LNCaP clone FGC (cell line): Measurements from ENCODE around the gene CANT1.

Source experiments
- DNase-seq: peaks from one replicate; pipeline ENCODE4 v3.0.0-alpha.2; 2011; ENCODE audit warnings: low read depth
- H3K4me3 ChIP-seq: 2 replicates; pipeline ENCODE4 v1.5.1; 2011; ENCODE audit warnings: mild to moderate bottlenecking, low read depth, low read length, control low read depth
- TF ChIP-seq, protein P1 (sequence below): IDR thresholded peaks from 2 replicates; pipeline ENCODE4 v1.5.1; 2012; ENCODE audit warnings: mild to moderate bottlenecking; ENCODE audit not compliant: control insufficient read depth, insufficient read depth; ENCODE audit errors: extremely low read depth

Gene CANT1

DNA sequence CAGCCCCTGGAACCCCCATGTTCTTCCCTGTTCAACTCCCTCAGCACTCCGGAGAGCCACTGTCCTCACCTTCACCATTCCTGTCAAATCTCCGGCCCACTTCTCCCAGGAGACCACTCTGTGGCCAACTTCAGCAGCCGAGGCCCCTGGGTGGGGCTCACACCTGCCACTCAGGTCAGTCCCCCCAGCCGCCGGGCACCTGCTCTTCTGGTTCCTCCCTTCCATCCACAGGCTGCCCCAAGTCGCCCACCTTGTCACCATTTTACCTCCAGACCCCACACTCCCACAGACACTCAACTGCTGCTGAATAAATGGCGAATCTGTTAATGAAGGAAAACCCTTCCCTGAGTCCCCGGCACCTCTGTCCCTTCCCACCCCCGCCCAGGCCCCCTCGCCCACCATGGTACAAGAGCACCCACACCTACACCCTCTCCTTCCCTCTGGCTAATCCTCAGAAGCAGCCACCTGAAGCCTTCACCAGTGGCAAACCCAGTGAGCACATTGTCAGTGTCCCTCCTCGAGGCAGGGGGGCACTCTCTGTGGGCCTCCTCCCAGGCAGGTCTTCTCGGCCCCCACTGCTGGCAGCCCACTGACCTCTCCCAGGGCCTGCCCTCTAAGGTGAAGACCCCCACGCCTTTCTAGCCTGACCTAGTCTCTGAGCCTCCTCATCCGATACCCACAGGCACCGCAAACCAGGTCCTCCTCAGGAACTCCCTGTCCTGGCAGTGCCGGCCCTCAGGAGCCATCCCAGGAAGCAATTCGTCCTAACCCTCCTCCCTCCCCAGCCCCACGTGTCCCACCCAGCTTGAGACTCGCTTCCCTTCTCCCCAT, 8.2 kb downstream of the CANT1 start:
- TF ChIP-seq, protein P1, sequence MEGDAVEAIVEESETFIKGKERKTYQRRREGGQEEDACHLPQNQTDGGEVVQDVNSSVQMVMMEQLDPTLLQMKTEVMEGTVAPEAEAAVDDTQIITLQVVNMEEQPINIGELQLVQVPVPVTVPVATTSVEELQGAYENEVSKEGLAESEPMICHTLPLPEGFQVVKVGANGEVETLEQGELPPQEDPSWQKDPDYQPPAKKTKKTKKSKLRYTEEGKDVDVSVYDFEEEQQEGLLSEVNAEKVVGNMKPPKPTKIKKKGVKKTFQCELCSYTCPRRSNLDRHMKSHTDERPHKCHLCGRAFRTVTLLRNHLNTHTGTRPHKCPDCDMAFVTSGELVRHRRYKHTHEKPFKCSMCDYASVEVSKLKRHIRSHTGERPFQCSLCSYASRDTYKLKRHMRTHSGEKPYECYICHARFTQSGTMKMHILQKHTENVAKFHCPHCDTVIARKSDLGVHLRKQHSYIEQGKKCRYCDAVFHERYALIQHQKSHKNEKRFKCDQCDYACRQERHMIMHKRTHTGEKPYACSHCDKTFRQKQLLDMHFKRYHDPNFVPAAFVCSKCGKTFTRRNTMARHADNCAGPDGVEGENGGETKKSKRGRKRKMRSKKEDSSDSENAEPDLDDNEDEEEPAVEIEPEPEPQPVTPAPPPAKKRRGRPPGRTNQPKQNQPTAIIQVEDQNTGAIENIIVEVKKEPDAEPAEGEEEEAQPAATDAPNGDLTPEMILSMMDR, result no peak
- no peak overlapping the region; the same call in 1 of the 2 replicates for H3K4me3 ChIP-seq
- no peak for DNase-seq

DNA sequence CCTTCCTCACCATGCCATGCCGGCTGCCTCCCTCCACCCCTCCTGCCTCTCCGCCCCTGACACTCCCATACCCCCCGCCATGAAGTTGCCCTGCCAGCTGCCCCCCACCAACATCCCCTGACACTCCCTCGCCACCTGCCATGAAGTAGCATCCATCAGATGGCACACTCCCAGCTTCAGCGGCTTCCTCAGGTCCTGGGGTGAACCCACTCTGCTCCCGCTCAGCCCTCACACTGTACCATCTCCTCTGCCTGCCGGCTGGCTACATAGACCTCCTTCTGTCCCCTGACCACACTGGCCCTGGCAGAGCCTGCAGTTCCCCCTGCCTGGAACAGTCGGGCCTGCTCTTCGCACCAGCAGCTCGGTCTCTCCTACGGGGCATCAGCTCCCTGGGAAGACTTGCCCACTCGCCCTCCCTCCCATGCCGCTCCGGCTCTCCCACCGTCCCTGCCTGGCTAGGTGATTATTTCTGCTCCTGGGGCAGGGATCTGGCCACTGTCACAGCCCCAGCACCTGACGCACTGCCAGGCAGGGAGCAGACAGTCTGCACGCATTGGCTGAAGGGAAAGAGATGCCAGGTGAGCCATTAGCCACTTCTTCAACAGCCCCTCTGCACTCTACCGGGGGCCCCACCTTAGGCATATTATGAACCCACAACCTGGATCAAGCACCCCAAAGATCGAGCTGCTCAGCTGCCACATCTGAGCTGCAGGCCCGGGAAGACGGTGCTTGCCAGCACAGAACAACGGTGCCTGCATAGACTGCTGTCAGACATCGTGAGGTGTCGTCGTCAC, 9.0 kb downstream of the CANT1 start:
- no peak overlapping the region for H3K4me3 ChIP-seq
- DNase-seq, result no peak
- TF ChIP-seq, protein P1, result no peak

DNA sequence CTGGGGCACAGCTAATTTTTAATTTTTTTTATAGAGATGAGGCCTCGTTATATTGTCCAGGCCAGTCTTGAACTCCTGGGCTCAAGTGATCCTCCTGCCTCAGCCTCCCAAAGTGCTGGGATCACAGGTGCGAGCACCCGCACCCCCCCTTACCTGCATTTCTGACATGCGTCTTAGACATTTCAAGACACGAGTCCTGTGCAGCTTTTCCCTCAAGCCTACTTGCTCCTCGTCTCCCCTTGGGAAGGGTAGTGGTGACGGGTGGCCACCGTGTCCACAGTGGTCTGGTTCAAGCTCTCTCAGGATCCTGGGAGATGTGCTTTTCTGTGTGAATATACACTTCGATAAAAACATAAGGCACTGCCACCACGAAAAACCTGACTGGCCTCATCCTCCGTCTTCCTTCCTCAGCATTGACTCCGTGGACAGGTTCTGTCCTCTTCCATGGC, 9.6 kb downstream of the CANT1 start:
- TF ChIP-seq, protein P1, result no peak

GRCh38 chr17:78999056-78999768, 10.4 kb downstream of the CANT1 start:
- H3K4me3 ChIP-seq, result peak overlapping the region; percentile 4
- TF ChIP-seq, protein P1, result no peak
- DNase-seq, result no peak

More for the DNA sequence above, 9.6 kb downstream of the CANT1 start:
- DNase-seq, result no peak
- H3K4me3 ChIP-seq, result no peak overlapping the region

GRCh38 chr17:78998311-78999055, 11.1 kb downstream of the CANT1 start:
- peak; percentile 81 for DNase-seq

More at GRCh38 chr17:78998311-78999055, 11.1 kb downstream of the CANT1 start:
- TF ChIP-seq, protein P1, result no peak
- peak overlapping the region; percentile 4 for H3K4me3 ChIP-seq
